HG03457 (cell line): ENCODE results near the gene ZDHHC18.

Experiments
- ATAC-seq: cut with Tn5 transposase; IDR thresholded peaks from one replicate; pipeline ENCODE4 v1.9.1; 2021; ENCODE audit warnings: moderate number of reproducible peaks; ENCODE audit not compliant: unreplicated experiment

ZDHHC18 gene, protein sequence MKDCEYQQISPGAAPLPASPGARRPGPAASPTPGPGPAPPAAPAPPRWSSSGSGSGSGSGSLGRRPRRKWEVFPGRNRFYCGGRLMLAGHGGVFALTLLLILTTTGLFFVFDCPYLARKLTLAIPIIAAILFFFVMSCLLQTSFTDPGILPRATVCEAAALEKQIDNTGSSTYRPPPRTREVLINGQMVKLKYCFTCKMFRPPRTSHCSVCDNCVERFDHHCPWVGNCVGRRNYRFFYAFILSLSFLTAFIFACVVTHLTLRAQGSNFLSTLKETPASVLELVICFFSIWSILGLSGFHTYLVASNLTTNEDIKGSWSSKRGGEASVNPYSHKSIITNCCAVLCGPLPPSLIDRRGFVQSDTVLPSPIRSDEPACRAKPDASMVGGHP

GRCh38 chr1:26826261-26827105 is at the start of gene ZDHHC18:
Gene ZDHHC18 (plus strand): TSS chr1:26826688. CDS start chr1:26826805, 117 bp downstream.
- peak; percentile 52 for ATAC-seq

DNA sequence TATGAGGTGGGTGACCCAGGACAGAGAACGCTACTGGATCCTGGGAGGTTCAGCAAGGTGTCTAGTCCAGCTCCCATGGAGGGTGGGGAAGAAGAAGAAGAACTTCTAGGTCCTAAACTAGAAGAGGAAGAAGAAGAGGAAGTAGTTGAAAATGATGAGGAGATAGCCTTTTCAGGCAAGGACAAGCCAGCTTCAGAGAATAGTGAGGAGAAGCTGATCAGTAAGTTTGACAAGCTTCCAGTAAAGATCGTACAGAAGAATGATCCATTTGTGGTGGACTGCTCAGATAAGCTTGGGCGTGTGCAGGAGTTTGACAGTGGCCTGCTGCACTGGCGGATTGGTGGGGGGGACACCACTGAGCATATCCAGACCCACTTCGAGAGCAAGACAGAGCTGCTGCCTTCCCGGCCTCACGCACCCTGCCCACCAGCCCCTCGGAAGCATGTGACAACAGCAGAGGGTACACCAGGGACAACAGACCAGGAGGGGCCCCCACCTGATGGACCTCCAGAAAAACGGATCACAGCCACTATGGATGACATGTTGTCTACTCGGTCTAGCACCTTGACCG is 47.3 kb upstream of the ZDHHC18 start:
- ATAC-seq = no peak

DNA sequence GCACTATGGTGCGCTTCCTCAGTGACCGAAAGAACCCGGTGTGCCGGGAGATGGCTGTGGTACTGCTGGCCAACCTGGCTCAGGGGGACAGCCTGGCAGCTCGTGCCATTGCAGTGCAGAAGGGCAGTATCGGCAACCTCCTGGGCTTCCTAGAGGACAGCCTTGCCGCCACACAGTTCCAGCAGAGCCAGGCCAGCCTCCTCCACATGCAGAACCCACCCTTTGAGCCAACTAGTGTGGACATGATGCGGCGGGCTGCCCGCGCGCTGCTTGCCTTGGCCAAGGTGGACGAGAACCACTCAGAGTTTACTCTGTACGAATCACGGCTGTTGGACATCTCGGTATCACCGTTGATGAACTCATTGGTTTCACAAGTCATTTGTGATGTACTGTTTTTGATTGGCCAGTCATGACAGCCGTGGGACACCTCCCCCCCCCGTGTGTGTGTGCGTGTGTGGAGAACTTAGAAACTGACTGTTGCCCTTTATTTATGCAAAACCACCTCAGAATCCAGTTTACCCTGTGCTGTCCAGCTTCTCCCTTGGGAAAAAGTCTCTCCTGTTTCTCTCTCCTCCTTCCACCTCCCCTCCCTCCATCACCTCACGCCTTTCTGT is 46.0 kb upstream of the ZDHHC18 start:
- no peak for ATAC-seq

GRCh38 chr1:26781206-26781825 is 45.2 kb upstream of the ZDHHC18 start:
- no peak for ATAC-seq

GRCh38 chr1:26782521-26783212 is 43.8 kb upstream of the ZDHHC18 start:
- no peak for ATAC-seq

DNA sequence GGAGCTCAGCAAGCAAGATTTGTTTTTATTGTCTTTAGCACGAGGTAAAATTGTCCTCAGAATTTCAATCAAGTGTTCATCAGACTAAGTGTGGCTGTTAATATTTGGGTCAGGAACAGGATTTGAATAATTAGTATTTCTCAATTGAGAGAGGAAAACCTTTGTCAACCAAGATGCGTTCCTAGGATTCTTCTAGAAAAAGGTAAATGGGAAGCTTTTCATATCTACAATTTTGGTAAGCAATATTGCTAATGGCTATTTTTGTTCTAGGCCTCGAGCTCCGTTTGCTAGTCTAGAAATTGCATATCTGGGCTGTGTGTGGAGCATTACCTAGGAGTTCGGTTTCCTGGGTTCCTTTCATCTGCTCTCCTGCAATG is 42.9 kb upstream of the ZDHHC18 start:
- ATAC-seq = no peak

DNA sequence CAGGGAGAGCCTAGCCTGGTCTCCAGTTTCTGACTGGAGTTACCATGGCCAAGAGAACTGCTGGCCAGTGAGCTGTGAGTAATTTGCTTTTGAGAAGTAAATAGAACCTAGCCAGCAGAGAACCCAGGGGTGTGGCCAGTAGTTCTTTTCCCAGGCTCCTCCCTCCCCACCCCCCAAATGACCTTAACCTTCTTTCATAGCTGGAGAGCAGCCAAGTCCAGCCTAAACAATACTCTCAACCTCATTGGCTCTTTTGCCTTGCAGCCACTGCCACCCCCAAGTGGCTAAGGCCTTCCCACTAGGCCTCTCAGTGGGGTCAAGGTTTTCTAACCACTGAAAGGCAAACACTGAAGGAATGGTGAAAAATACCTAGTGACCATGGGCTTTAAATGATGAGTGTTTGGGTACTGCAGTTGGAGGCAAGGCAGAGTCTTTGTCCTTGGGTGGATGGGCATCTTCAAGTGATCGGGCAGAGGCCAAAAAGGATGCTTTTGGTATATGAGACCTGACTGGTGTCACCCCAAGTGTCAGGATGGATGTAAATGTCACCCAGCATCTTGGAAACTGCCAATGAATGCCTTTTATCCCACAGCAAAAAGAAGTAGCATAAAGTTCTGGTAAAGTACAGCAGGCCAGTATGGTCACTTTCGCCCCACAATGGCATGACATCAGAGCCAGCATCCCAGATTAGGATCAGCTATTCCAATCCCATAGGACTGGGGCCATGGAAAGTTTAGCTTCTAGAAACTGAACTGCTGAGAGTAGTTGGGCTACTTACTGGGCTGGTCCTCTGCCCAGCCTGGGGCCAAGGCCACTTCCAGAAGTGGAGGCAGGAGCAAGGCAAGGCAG is 42.2 kb upstream of the ZDHHC18 start:
- no peak for ATAC-seq

GRCh38 chr1:26784886-26785285 is 41.6 kb upstream of the ZDHHC18 start:
- no peak for ATAC-seq

DNA sequence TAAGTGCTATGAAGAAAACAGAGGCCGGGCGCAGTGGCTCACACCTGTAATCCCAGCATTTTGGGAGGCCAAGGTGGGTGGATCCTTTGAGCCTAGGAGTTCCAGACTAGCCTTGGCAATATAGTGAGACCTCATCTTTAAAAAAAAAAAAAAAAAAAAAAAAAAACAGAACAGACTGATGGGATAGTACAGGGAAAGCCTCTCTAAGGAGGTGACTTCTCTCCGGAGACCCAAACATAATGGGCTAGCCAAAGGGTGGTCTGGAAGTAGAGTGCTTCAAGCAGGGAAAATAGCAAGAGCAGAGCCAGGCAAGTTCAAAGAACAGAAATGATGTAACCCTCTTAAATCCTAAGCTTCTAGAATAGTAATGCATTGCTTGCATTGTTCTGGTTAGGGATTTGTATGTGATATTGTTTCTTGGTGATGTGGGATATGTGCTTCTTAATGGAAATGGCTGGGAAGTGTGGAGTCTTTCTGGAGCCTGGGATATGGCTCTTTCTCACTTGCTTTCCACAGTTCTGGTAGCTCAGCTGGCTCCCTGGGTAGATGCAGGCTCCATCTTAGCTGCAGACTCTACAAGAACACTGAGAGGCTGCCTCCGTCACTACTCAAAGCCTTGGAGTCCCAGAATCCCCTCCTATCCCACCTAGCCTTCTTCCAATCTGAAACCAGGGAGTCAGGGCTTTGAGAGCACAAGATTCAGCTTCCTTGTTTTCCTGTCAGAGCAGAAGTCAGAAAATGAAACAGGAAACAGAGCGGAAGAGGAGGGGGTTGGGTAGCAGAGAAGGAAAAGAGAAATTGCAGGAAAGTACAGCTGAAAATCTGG is 40.7 kb upstream of the ZDHHC18 start:
- ATAC-seq = no peak

GRCh38 chr1:26786437-26787380 is 39.8 kb upstream of the ZDHHC18 start:
- no peak for ATAC-seq

GRCh38 chr1:26787381-26787705 is 39.1 kb upstream of the ZDHHC18 start:
- peak; percentile 28 for ATAC-seq

GRCh38 chr1:26787706-26788514 is 38.6 kb upstream of the ZDHHC18 start, which contains the start of gene PIGV:
Gene PIGV (plus strand): TSS chr1:26787950. CDS start chr1:26790816, 2,866 bp downstream.
- peak; percentile 48 for ATAC-seq

- no peak for ATAC-seq
Measured at GRCh38 chr1:26788515-26788785, 38.0 kb upstream of the ZDHHC18 start.

DNA sequence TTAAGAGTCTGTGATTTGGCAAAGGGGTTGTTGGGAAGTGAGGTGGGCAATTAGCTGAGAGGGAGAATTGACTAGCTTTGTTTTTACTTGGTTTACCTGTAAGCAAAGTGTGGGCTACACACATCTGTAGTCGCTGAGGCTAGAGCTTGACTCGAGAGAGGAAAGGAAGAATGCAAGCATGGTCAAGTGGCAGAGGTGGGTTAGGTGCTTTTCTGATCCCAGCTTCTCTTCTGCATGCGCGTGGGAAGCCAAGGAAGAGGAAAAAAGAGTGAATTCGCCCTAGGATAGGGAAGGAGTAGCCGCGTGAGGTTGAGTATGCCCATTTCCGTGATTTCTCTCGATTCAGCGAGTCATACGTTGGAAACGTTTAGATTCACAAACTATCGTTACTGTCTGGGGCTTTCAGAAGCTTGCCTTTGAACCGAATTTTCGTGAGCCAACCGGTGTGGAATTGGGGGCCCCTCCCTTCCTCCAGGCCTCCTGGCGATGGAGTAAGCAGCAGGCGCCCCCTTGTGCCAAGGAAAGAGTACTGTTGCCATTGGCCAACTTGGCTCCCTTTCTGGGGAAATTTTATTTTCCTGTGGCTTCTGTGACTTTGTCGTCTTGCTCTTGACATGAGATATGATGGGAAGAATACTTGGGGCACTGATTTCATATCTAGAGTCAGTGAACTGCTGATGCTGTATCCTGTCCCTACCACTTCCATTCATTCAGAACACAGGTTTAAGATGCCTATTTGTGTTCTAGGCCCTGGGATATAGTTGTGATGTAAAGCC is 37.5 kb upstream of the ZDHHC18 start:
- no peak for ATAC-seq

- ATAC-seq = no peak
Measured at GRCh38 chr1:26789612-26789865, 36.9 kb upstream of the ZDHHC18 start.

DNA sequence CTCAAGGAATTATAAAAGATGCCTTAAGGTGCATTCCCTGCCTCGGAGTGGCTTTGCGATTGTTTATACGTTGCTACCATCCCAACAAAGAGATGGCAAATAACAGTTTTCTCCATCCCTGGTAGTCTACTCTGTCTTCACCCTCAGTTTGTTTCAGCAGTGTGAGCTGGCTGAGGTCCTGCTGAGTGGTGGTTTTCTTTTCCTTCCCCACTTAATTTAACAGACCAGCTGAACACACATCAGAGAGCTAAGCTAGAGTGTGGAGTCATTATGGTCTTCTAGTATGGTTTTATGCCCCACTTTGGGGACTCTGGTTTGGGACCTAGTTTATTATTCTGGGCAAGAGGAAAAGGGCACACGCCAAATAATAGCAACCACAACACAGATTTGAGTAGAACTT is 36.6 kb upstream of the ZDHHC18 start:
- ATAC-seq = no peak
